Measurements from ENCODE around the gene AAK1.

- TF ChIP-seq CTCF (IDR thresholded peaks at IDR 0.05), result no peak
- no peak for TF ChIP-seq POLR2A (IDR thresholded peaks at IDR 0.05)
- no peak for TF ChIP-seq POLR2AphosphoS5 (IDR thresholded peaks at IDR 0.05; ENCODE audit: insufficient read depth in 1 of 2, low read depth in 1 of 2)
Measured at GRCh38 chr2:69676146-69676545, 32.6 kb upstream of the AAK1 start.
